A549 treated with DMSO at 1 μM for 4 hours (cell line): Measurements from ENCODE around the gene OR8K5. TPM values are rescaled to one million over a fixed set of nuclear protein-coding genes. Genes with fewer than 3 reads are reported as not detected.

Experiments used
- total RNA-seq: library from RNA; stranded (reverse); fragments of 200-300 nt; extraction: Qiagen RNA extraction; gene quantifications from 5 replicates; pipeline ENCODE4 v1.2.3, GENCODE V29; 2022; ENCODE audit warnings: low read depth

The OR8K5 gene
- not detected in 5 replicates for total RNA-seq

GRCh38 chr11:56160217-56160616, at the start of gene OR8K5:
Gene OR8K5, minus strand, starts transcription at chr11:56160317. Its CDS starts 0 bp downstream, at chr11:56160317.

GRCh38 chr11:56176318-56176717, 16.2 kb upstream of the OR8K5 start, which contains the start of gene OR5J2:
Gene OR5J2, plus strand, starts transcription at chr11:56176618. Its CDS starts 0 bp downstream, at chr11:56176618.

GRCh38 chr11:56140151-56140661, 19.9 kb downstream of the OR8K5 start, which contains the start of gene OR8J3:
Gene OR8J3, minus strand, starts transcription at chr11:56140201. Its CDS starts 2,483 bp downstream, at chr11:56137718.

GRCh38 chr11:56122073-56122472, 38.0 kb downstream of the OR8K5 start, which contains the start of gene OR8H3:
Gene OR8H3, plus strand, starts transcription at chr11:56122373. Its CDS starts 0 bp downstream, at chr11:56122373.

Other genes with a start within 250 kb of the OR8K5 start
- gene OR5W2, start 245.7 kb downstream of the OR8K5 start, total RNA-seq: not detected in 5 replicates
- not detected in 5 replicates for gene OR5I1, start 223.9 kb downstream of the OR8K5 start, total RNA-seq
- not detected in 5 replicates for gene OR10AG1, start 190.4 kb downstream of the OR8K5 start, total RNA-seq
- gene OR5F1, start 165.7 kb downstream of the OR8K5 start, total RNA-seq: not detected in 5 replicates
- gene OR5AS1, start 132.7 kb downstream of the OR8K5 start, total RNA-seq: not detected in 5 replicates
- not detected in 5 replicates for gene OR8I2, start 67.0 kb downstream of the OR8K5 start, total RNA-seq
- gene OR8H2, start 56.6 kb downstream of the OR8K5 start, total RNA-seq: not detected in 5 replicates
- not detected in 5 replicates for gene OR8H3, start 37.9 kb downstream of the OR8K5 start, total RNA-seq
- gene OR8J3, start 20.1 kb downstream of the OR8K5 start, total RNA-seq: not detected in 5 replicates
- gene OR5J2, start 16.3 kb upstream of the OR8K5 start, total RNA-seq: not detected in 5 replicates
- not detected in 5 replicates for gene OR5T2, start 73.9 kb upstream of the OR8K5 start, total RNA-seq
- not detected in 5 replicates for gene OR5T3, start 91.9 kb upstream of the OR8K5 start, total RNA-seq
- gene OR5T1, start 113.8 kb upstream of the OR8K5 start, total RNA-seq: not detected in 5 replicates
- gene OR8H1, start 131.9 kb upstream of the OR8K5 start, total RNA-seq: not detected in 5 replicates
- not detected in 5 replicates for gene OR8K3, start 154.8 kb upstream of the OR8K5 start, total RNA-seq
- not detected in 5 replicates for gene OR8K1, start 185.7 kb upstream of the OR8K5 start, total RNA-seq
- not detected in 5 replicates for gene OR8J1, start 194.0 kb upstream of the OR8K5 start, total RNA-seq
- gene OR8U1, start 215.3 kb upstream of the OR8K5 start, total RNA-seq: not detected in 5 replicates